Stimulated activated CD4-positive, alpha-beta T cell treated with anti-CD3 and anti-CD28 coated beads, Interleukin-1b, Interleukin-23, amount 100 ng/mL, for 1 hour (primary cell): ENCODE measurements around the gene ELK4.
A peak's percentile ranks its signal among the peaks of the same experiment; 100 is the strongest.

Source experiments
- DNase-seq, 2 donors: peaks; one replicate each; pipeline ENCODE4 v3.0.0-alpha.2; 2020; ENCODE audit warnings: low read depth in 2 of 2

Gene ELK4

GRCh38 chr1:205595861-205596260 lies 36.0 kb downstream of the ELK4 start:
- DNase-seq, result no peak

GRCh38 chr1:205595435-205595834 lies 36.4 kb downstream of the ELK4 start:
- DNase-seq, result no peak

DNA sequence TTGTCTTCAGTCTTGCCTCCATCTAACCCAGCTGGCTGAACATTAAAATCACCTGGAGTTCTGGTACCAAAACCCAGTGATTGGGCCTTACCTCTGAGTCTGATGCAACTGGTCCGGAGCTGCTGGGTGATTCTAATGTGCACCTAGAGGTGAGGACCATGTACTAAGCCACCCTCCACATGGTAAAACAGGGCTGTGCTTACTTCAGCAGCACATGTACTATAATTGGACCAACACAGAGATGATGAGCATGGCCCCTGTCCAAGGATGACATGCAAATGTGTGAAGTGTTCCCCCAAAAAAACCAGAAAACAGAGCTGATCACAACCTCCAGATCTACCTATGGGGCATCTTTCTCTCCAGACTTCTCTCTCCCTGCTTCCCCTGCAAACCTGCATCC lies 37.0 kb downstream of the ELK4 start:
- DNase-seq, result no peak

GRCh38 chr1:205593967-205594366 lies 37.8 kb downstream of the ELK4 start:
- no peak for DNase-seq

GRCh38 chr1:205593532-205593931 lies 38.3 kb downstream of the ELK4 start:
- no peak for DNase-seq

- no peak for DNase-seq
Measured at GRCh38 chr1:205592443-205593003, 39.3 kb downstream of the ELK4 start.

- DNase-seq, result peak; percentile 73 to 92
Measured at GRCh38 chr1:205591522-205592351, 40.1 kb downstream of the ELK4 start.

GRCh38 chr1:205590777-205591513 lies 40.9 kb downstream of the ELK4 start:
- no peak for DNase-seq

- DNase-seq, result no peak
Measured at GRCh38 chr1:205590457-205590768, 41.4 kb downstream of the ELK4 start.

- DNase-seq, result no peak
Measured at GRCh38 chr1:205589618-205590456, 42.0 kb downstream of the ELK4 start.

GRCh38 chr1:205589046-205589445 lies 42.8 kb downstream of the ELK4 start:
- no peak for DNase-seq

GRCh38 chr1:205588636-205589035 lies 43.2 kb downstream of the ELK4 start:
- no peak for DNase-seq

DNA sequence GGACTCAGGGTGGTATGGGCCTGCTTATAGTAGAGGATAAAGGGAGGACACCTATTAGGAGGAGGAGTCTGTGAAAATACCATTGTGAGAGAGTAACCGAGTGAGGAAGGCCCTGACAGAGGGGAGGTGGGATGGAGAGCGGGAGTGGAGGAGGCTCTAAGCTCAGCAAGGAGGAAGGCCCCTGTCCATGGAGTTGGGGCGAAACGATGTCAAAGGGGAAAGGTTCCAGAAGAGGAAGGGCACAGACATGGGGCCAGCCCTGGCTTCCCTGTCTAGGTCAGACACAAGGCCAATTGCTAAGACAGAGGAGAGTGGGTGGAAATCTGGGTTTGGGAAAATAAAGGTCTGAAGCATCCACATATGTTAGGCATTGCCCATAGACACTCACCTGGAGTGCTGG lies 44.2 kb downstream of the ELK4 start:
- no peak for DNase-seq

GRCh38 chr1:205585835-205586785 lies 45.7 kb downstream of the ELK4 start:
- no peak for DNase-seq

DNA sequence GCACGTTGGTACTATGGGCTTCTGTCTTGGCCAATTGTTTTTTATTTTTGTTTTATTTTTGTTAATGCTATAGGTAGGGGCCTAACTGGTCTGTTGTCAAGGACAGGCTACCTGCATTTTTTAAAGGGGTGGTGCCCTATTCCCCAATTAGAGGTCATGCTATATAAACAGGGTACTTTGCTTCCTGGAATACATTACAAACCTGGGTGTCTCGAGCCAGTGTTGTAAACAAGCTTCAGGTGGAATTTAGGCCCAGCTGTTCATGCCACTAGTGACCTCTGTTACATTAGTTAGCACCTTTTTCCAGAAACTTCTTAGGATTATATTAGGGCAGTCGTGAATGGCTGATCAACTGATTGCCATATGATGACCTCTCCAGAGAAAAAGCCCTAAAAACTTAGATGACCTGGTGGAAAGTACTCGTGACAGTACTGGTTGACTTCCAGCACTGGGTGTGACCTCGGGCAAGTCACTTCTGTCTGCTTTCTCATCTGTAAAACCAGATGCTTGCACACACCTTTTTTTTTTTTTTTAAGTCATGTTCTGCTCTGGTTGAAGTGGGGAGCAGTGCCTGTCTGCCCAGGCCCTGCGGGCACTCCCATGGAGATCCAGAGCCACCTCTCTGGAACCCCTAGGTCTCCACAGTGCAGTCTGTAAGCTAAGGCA lies 46.5 kb downstream of the ELK4 start:
- DNase-seq, result no peak

DNA sequence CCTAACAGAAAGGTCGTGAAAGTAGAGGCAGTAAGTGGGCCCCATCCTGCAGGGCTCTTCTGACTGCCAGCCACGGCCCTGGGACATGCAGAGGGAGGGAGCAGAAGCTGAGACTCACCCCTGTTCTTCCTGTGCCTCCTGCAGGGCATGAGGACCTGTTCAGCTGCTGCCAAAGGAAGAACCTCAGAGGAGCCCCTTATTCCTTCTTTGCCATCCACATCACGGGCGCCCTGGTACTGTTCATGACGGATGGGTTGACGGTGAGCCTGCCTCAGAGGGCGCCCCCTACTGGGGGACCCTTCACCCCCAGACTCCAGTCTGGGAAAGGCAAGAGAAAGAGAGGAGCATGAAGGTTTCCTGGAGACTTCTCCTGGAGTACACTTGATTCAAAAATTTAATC lies 47.1 kb downstream of the ELK4 start:
- DNase-seq, result no peak

GRCh38 chr1:205583461-205584130 lies 48.2 kb downstream of the ELK4 start:
- DNase-seq, result no peak

- no peak for DNase-seq
Measured at GRCh38 chr1:205582471-205583291, 49.1 kb downstream of the ELK4 start.

DNA sequence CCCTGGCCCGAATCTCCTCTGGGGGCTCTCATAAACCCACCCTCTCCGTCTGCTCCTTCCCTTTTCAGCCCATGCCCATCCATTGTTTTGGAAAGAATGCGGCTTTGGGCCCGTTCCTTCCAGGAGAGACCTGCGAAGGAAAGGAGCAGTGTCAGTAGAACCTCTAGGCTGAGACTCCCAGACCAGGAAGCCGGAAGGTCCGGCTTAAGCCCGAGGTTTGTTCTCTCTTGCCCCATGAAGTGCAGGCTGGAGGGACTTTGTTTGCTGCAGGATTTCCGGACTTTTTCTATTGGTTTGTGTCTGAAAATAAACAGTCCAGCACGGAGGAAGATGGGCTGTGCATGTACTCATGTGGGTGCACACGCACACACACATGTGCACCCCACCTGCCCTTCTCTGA lies 49.8 kb downstream of the ELK4 start:
- DNase-seq, result no peak
